Keratinocyte (primary cell): Measurements from ENCODE around the gene GTF2A1. TPM values are rescaled to one million over a fixed set of nuclear protein-coding genes. Genes with fewer than 3 reads are reported as not detected.

Experiments
- DNase-seq: peaks from one replicate; pipeline ENCODE4 v3.0.0-alpha.2; 2011; ENCODE audit warnings: low read depth, missing footprints, low spot score
- FAIRE-seq: peaks from 2 replicates; lab custom pipeline; 2011; peaks lifted over from hg19 to GRCh38; lab: Jason Lieb, UNC
- H2AFZ ChIP-seq: 2 replicates; pipeline ENCODE4 v1.6.0; 2012; ENCODE audit warnings: low read length, control low read depth, inconsistent platforms; ENCODE audit not compliant: control insufficient read depth
- H3K27ac ChIP-seq: 2 replicates; pipeline ENCODE4 v1.5.1; 2011; ENCODE audit warnings: low read length; ENCODE audit not compliant: control insufficient read depth, insufficient read depth
- H3K27me3 ChIP-seq: 3 replicates; pipeline ENCODE4 v1.6.0; 2011; ENCODE audit warnings: low read length; ENCODE audit not compliant: control insufficient read depth, insufficient read depth; ENCODE audit errors: extremely low read depth
- H3K36me3 ChIP-seq, 2 experiments: 2 replicates in 1 of 2; 3 replicates in 1 of 2; pipeline ENCODE4 v1.5.1; 2011; ENCODE audit warnings: low read length in 2 of 2, mild to moderate bottlenecking in 1 of 2; ENCODE audit not compliant: control insufficient read depth in 2 of 2, insufficient read depth in 2 of 2; ENCODE audit errors: extremely low read depth in 1 of 2
- H3K4me1 ChIP-seq: 3 replicates; pipeline ENCODE4 v1.5.1; 2011; ENCODE audit warnings: low read length; ENCODE audit not compliant: control insufficient read depth, insufficient read depth; ENCODE audit errors: extremely low read depth
- H3K4me2 ChIP-seq: 3 replicates; pipeline ENCODE4 v1.6.0; 2011; ENCODE audit warnings: low read depth, low read length; ENCODE audit not compliant: control insufficient read depth, insufficient read depth; ENCODE audit errors: extremely low read depth
- H3K4me3 ChIP-seq, 3 experiments: fragments of 200-600 bp in 1 of 3; sonication (generic) in 1 of 3; 2 replicates in 2 of 3; 3 replicates in 1 of 3; pipeline ENCODE4 v1.5.1; 2011 to 2016; ENCODE audit warnings: low read length in 3 of 3, mild to moderate bottlenecking in 3 of 3, control low read depth in 2 of 3, inconsistent platforms in 1 of 3, low read depth in 1 of 3, mixed read lengths in 1 of 3, mixed run types in 1 of 3, moderate library complexity in 1 of 3; ENCODE audit not compliant: control insufficient read depth in 2 of 3, insufficient read depth in 2 of 3; ENCODE audit errors: extremely low read depth in 1 of 3
- H3K79me2 ChIP-seq: 2 replicates; pipeline ENCODE4 v1.6.0; 2012; ENCODE audit warnings: low read length; ENCODE audit not compliant: control insufficient read depth, insufficient read depth
- H3K9ac ChIP-seq: 3 replicates; pipeline ENCODE4 v1.6.0; 2011; ENCODE audit warnings: low read length; ENCODE audit not compliant: control insufficient read depth, insufficient read depth; ENCODE audit errors: extremely low read depth
- H3K9me1 ChIP-seq: 3 replicates; pipeline ENCODE4 v1.6.0; 2011; ENCODE audit warnings: low read length; ENCODE audit not compliant: control insufficient read depth, insufficient read depth; ENCODE audit errors: extremely low read depth
- H3K9me3 ChIP-seq: 2 replicates; pipeline ENCODE4 v1.5.1; 2012; ENCODE audit warnings: low read depth, low read length; ENCODE audit not compliant: control insufficient read depth
- H4K20me1 ChIP-seq: 3 replicates; pipeline ENCODE4 v1.6.0; 2011; ENCODE audit warnings: low read length; ENCODE audit not compliant: control insufficient read depth, insufficient read depth; ENCODE audit errors: extremely low read depth
- EZH2 ChIP-seq: IDR thresholded peaks from one replicate; pipeline ENCODE4 v1.6.1; 2012; ENCODE audit warnings: inconsistent platforms, mild to moderate bottlenecking, low read length, moderate library complexity
- dilution Hi-C: fragments of 300-500 bp; cut with MboI; formaldehyde crosslinking; loops from one replicate; pipeline ENCODE4 v1.7.0; 2020; ENCODE audit warnings: low sequenced_read_pairs; ENCODE audit not compliant: extremely low pct_ligation_motif_present
- polyA plus RNA-seq, 5 experiments: library from polyadenylated mRNA; depleted of rRNA in 3 of 5; stranded (reverse) in 3 of 5; stranded (forward) in 1 of 5; unstranded in 1 of 5; fragments of >200 nt; gene quantifications; 1 replicate in 1 of 5; 2 replicates in 3 of 5; 3 replicates in 1 of 5; pipeline versions ENCODE4 v1.2.1 to v1.2.3, GENCODE V29; 2011 to 2012; ENCODE audit warnings: missing spikeins in 2 of 5, low read depth in 1 of 5, low replicate concordance in 1 of 5
- TF ChIP-seq, protein P1 (sequence below), 3 experiments: IDR thresholded peaks in 1 of 3; conservative IDR thresholded peaks in 1 of 3; optimal IDR thresholded peaks in 1 of 3; 2 replicates in 2 of 3; 3 replicates in 1 of 3; pipeline versions ENCODE3 to v1.5.1; 2011; ENCODE audit warnings: low read length in 3 of 3, mild to moderate bottlenecking in 3 of 3, moderate library complexity in 2 of 3, control low read depth in 1 of 3, inconsistent platforms in 1 of 3; ENCODE audit not compliant: insufficient read depth in 2 of 3; ENCODE audit errors: extremely low read depth in 1 of 3

Gene GTF2A1
- polyA plus RNA-seq, 1 donor (not counting 4 experiments of a cell fraction or from before 2014, with no cell fraction given) = 17.5 TPM

DNA sequence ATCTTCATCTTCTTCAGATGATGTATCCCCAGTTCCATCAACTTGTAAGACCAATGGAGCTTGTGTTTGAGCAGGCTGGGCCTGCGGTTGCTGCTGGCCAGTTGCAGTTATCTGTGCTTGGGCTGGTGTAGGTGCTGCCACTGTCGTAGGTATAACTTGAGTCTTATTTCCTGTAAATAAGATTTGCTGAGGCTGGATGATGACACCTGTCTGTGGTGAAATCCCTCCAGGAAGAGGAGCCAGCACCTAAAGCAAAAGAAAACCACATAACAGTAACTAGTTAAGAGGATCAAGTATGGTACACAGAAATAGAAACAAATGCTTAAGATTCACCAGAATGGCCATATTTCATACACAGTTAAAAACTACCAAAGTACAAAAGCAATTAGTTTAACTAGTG, 28.2 kb downstream of the GTF2A1 start:
- TF ChIP-seq, protein P1, sequence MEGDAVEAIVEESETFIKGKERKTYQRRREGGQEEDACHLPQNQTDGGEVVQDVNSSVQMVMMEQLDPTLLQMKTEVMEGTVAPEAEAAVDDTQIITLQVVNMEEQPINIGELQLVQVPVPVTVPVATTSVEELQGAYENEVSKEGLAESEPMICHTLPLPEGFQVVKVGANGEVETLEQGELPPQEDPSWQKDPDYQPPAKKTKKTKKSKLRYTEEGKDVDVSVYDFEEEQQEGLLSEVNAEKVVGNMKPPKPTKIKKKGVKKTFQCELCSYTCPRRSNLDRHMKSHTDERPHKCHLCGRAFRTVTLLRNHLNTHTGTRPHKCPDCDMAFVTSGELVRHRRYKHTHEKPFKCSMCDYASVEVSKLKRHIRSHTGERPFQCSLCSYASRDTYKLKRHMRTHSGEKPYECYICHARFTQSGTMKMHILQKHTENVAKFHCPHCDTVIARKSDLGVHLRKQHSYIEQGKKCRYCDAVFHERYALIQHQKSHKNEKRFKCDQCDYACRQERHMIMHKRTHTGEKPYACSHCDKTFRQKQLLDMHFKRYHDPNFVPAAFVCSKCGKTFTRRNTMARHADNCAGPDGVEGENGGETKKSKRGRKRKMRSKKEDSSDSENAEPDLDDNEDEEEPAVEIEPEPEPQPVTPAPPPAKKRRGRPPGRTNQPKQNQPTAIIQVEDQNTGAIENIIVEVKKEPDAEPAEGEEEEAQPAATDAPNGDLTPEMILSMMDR (optimal IDR thresholded peaks at IDR 0.05 in 1 of 3, IDR thresholded peaks at IDR 0.05 in 1 of 3, conservative IDR thresholded peaks at IDR 0.05 in 1 of 3; ENCODE audit: extremely low read depth in 1 of 3, insufficient read depth in 2 of 3, low read length in 3 of 3) = no peak
- TF ChIP-seq EZH2 = no peak
- no peak overlapping the region for H2AFZ ChIP-seq
- H3K4me1 ChIP-seq = no peaks in the 10 kb centered on the region
- no peaks in the 10 kb centered on the region for H3K79me2 ChIP-seq
- no peak overlapping the region for H3K4me2 ChIP-seq
- no peaks in the 10 kb centered on the region for H4K20me1 ChIP-seq
- H3K27me3 ChIP-seq = no peaks in the 10 kb centered on the region
- peaks cover 4% of the 10 kb centered on the region in 2 experiments for H3K36me3 ChIP-seq
- DNase-seq (no peak), FAIRE-seq (no peak)
- no peak overlapping the region for H3K4me3 ChIP-seq
- H3K9me1 ChIP-seq = no peaks in the 10 kb centered on the region
- H3K27ac ChIP-seq = no peak overlapping the region
- dilution Hi-C loops = no loop called here
- H3K9ac ChIP-seq = no peak overlapping the region
- no peaks in the 10 kb centered on the region for H3K9me3 ChIP-seq

DNA sequence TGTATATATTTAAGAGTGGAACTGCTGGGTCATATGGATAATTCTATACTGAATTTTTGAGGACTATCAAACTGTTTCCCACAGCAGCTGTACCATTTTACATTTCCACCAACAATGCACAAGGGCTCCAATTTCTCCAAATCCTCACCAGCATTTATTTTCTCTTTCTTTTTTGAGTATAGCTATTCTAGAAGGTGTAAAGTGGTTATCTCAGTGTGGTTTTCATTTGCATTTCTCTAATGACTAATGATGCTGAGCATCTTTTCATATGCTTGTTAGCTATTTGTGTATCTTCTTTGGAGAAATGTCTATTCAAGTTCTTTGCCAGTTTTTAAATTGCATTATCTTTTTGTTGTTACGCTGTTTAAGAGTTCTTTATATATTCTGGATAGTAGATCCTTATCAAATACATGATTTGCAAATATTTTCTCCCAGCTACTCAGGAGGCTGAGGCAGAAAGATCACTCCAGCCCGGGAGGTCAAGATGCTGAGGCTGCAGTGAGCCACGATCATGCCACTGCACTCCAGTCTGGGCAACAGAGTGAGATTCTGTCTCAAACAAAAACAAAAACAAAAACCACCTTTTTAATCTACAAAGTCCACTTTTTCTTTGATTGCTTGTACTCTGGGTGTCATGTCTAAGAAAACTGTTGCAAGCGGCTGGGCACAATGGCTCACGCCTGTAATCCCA, 32.8 kb downstream of the GTF2A1 start:
- FAIRE-seq = no peak
- H3K9ac ChIP-seq = no peak overlapping the region
- H3K9me3 ChIP-seq = no peaks in the 10 kb centered on the region
- no peak overlapping the region for H3K27ac ChIP-seq
- no peak for TF ChIP-seq EZH2
- TF ChIP-seq, protein P1 (optimal IDR thresholded peaks at IDR 0.05 in 1 of 3, IDR thresholded peaks at IDR 0.05 in 1 of 3, conservative IDR thresholded peaks at IDR 0.05 in 1 of 3; ENCODE audit: extremely low read depth in 1 of 3, insufficient read depth in 2 of 3, low read length in 3 of 3) = no peak
- no peak for DNase-seq
- peaks cover 0 to 6% of the 10 kb centered on the region in 2 experiments for H3K36me3 ChIP-seq
- no peaks in the 10 kb centered on the region for H3K27me3 ChIP-seq
- H3K4me1 ChIP-seq = no peaks in the 10 kb centered on the region
- no peaks in the 10 kb centered on the region for H3K79me2 ChIP-seq
- no peaks in the 10 kb centered on the region for H3K9me1 ChIP-seq
- no peaks in the 10 kb centered on the region for H4K20me1 ChIP-seq
- H2AFZ ChIP-seq = no peak overlapping the region
- H3K4me3 ChIP-seq = no peak overlapping the region
- dilution Hi-C loops = no loop called here
- no peak overlapping the region for H3K4me2 ChIP-seq
